Activated naive CD4-positive, alpha-beta T cell treated with anti-CD3 and anti-CD28 coated beads, Interleukin-2, amount 50 U/mL, for 24 hours (primary cell): Measurements from ENCODE around the gene LGALSL.
A peak's percentile ranks its signal among the peaks of the same experiment; 100 is the strongest.

Source experiments
- H3K27ac Mint-ChIP-seq: one replicate; pipeline ENCODE4 v1.8.0; 2021; ENCODE audit warnings: mild to moderate bottlenecking, mixed read lengths
- H3K27me3 Mint-ChIP-seq: one replicate; pipeline ENCODE4 v1.8.0; 2021; ENCODE audit warnings: mixed read lengths
- H3K36me3 Mint-ChIP-seq: one replicate; pipeline ENCODE4 v1.8.0; 2021; ENCODE audit warnings: mixed read lengths
- H3K4me1 Mint-ChIP-seq: one replicate; pipeline ENCODE4 v1.8.0; 2021; ENCODE audit warnings: mixed read lengths
- H3K4me3 Mint-ChIP-seq: one replicate; pipeline ENCODE4 v1.8.0; 2021; ENCODE audit warnings: mild to moderate bottlenecking, mixed read lengths
- H3K9me3 Mint-ChIP-seq: one replicate; pipeline ENCODE4 v1.8.0; 2021; ENCODE audit warnings: mixed read lengths

LGALSL gene

GRCh38 chr2:64453770-64454385 lies at the start of gene LGALSL:
Gene LGALSL, plus strand, starts transcription at chr2:64454162. Its CDS starts 384 bp downstream, at chr2:64454546.
- H3K27ac Mint-ChIP-seq, result peak within 1 kb of the TSS; percentile 65
- H3K9me3 Mint-ChIP-seq, result no peaks in the 10 kb centered on the region
- H3K36me3 Mint-ChIP-seq, result no peaks in the 10 kb centered on the region
- H3K4me3 Mint-ChIP-seq, result peak within 1 kb of the TSS; percentile 87
- peaks cover 6% of the 10 kb centered on the region for H3K4me1 Mint-ChIP-seq
- peaks cover 5% of the 10 kb centered on the region for H3K27me3 Mint-ChIP-seq

- Mint-ChIP-seq H3K36me3 (no peaks in the 10 kb centered on the region), H3K27ac (no peak overlapping the region), H3K4me3 (no peak overlapping the region), H3K4me1 (no peaks in the 10 kb centered on the region), H3K27me3 (no peaks in the 10 kb centered on the region), H3K9me3 (no peaks in the 10 kb centered on the region)
Measured at GRCh38 chr2:64404743-64405142, 49.2 kb upstream of the LGALSL start.

- H3K4me3 Mint-ChIP-seq, result no peak overlapping the region
- H3K4me1 Mint-ChIP-seq, result no peaks in the 10 kb centered on the region
- H3K9me3 Mint-ChIP-seq, result no peaks in the 10 kb centered on the region
- no peaks in the 10 kb centered on the region for H3K36me3 Mint-ChIP-seq
- no peak overlapping the region for H3K27ac Mint-ChIP-seq
- no peaks in the 10 kb centered on the region for H3K27me3 Mint-ChIP-seq
Measured at GRCh38 chr2:64405581-64406406, 48.2 kb upstream of the LGALSL start.

- Mint-ChIP-seq H3K36me3 (no peaks in the 10 kb centered on the region), H3K9me3 (no peaks in the 10 kb centered on the region), H3K4me3 (no peak overlapping the region), H3K27me3 (no peaks in the 10 kb centered on the region), H3K4me1 (no peaks in the 10 kb centered on the region), H3K27ac (no peak overlapping the region)
Measured at GRCh38 chr2:64406407-64406774, 47.6 kb upstream of the LGALSL start.

GRCh38 chr2:64408031-64408430 lies 45.9 kb upstream of the LGALSL start:
- Mint-ChIP-seq H3K36me3 (no peaks in the 10 kb centered on the region), H3K27ac (no peak overlapping the region), H3K27me3 (no peaks in the 10 kb centered on the region), H3K9me3 (no peaks in the 10 kb centered on the region), H3K4me3 (no peak overlapping the region), H3K4me1 (no peaks in the 10 kb centered on the region)

- Mint-ChIP-seq H3K9me3 (no peaks in the 10 kb centered on the region), H3K27ac (no peak overlapping the region), H3K4me1 (no peaks in the 10 kb centered on the region), H3K36me3 (no peaks in the 10 kb centered on the region), H3K27me3 (no peaks in the 10 kb centered on the region), H3K4me3 (no peak overlapping the region)
Measured at GRCh38 chr2:64410671-64411070, 43.3 kb upstream of the LGALSL start.

- Mint-ChIP-seq H3K4me1 (no peaks in the 10 kb centered on the region), H3K27me3 (no peaks in the 10 kb centered on the region), H3K36me3 (no peaks in the 10 kb centered on the region), H3K4me3 (no peak overlapping the region), H3K9me3 (no peaks in the 10 kb centered on the region), H3K27ac (no peak overlapping the region)
Measured at GRCh38 chr2:64412671-64413070, 41.3 kb upstream of the LGALSL start.

- no peaks in the 10 kb centered on the region for H3K36me3 Mint-ChIP-seq
- no peaks in the 10 kb centered on the region for H3K27me3 Mint-ChIP-seq
- H3K4me3 Mint-ChIP-seq, result no peak overlapping the region
- no peaks in the 10 kb centered on the region for H3K9me3 Mint-ChIP-seq
- H3K4me1 Mint-ChIP-seq, result no peaks in the 10 kb centered on the region
- H3K27ac Mint-ChIP-seq, result no peak overlapping the region
Measured at GRCh38 chr2:64414736-64415435, 39.1 kb upstream of the LGALSL start.

GRCh38 chr2:64417624-64418023 lies 36.3 kb upstream of the LGALSL start:
- Mint-ChIP-seq H3K27ac (no peak overlapping the region), H3K27me3 (no peaks in the 10 kb centered on the region), H3K9me3 (no peaks in the 10 kb centered on the region), H3K36me3 (no peaks in the 10 kb centered on the region), H3K4me1 (no peaks in the 10 kb centered on the region), H3K4me3 (no peak overlapping the region)

GRCh38 chr2:64419596-64420165 lies 34.3 kb upstream of the LGALSL start:
- Mint-ChIP-seq H3K9me3 (no peaks in the 10 kb centered on the region), H3K27ac (no peak overlapping the region)

GRCh38 chr2:64420677-64421076 lies 33.3 kb upstream of the LGALSL start:
- no peaks in the 10 kb centered on the region for H3K4me1 Mint-ChIP-seq
- no peak overlapping the region for H3K4me3 Mint-ChIP-seq
- peaks cover 2% of the 10 kb centered on the region for H3K27me3 Mint-ChIP-seq
- H3K9me3 Mint-ChIP-seq, result no peaks in the 10 kb centered on the region
- H3K36me3 Mint-ChIP-seq, result peaks cover 1% of the 10 kb centered on the region
- H3K27ac Mint-ChIP-seq, result no peak overlapping the region

More at GRCh38 chr2:64419596-64420165, 34.3 kb upstream of the LGALSL start:
- Mint-ChIP-seq H3K4me3 (no peak overlapping the region), H3K27me3 (no peaks in the 10 kb centered on the region), H3K4me1 (no peaks in the 10 kb centered on the region), H3K36me3 (no peaks in the 10 kb centered on the region)

- no peak overlapping the region for H3K27ac Mint-ChIP-seq
- no peaks in the 10 kb centered on the region for H3K9me3 Mint-ChIP-seq
- H3K4me3 Mint-ChIP-seq, result no peak overlapping the region
- H3K4me1 Mint-ChIP-seq, result no peaks in the 10 kb centered on the region
- H3K27me3 Mint-ChIP-seq, result peaks cover 2% of the 10 kb centered on the region
- peaks cover 1% of the 10 kb centered on the region for H3K36me3 Mint-ChIP-seq
Measured at GRCh38 chr2:64421201-64421600, 32.8 kb upstream of the LGALSL start.

- H3K36me3 Mint-ChIP-seq, result peaks cover 1% of the 10 kb centered on the region
- H3K4me3 Mint-ChIP-seq, result no peak overlapping the region
- no peaks in the 10 kb centered on the region for H3K4me1 Mint-ChIP-seq
- no peaks in the 10 kb centered on the region for H3K9me3 Mint-ChIP-seq
- H3K27me3 Mint-ChIP-seq, result peaks cover 2% of the 10 kb centered on the region
- H3K27ac Mint-ChIP-seq, result no peak overlapping the region
Measured at GRCh38 chr2:64422466-64422865, 31.5 kb upstream of the LGALSL start.

GRCh38 chr2:64423303-64423702 lies 30.7 kb upstream of the LGALSL start:
- Mint-ChIP-seq H3K9me3 (no peaks in the 10 kb centered on the region), H3K4me3 (no peak overlapping the region), H3K36me3 (peaks cover 1% of the 10 kb centered on the region), H3K27ac (no peak overlapping the region), H3K4me1 (no peaks in the 10 kb centered on the region), H3K27me3 (peaks cover 2% of the 10 kb centered on the region)

GRCh38 chr2:64424416-64424987 lies 29.5 kb upstream of the LGALSL start:
- no peak overlapping the region for H3K27ac Mint-ChIP-seq
- H3K4me1 Mint-ChIP-seq, result no peaks in the 10 kb centered on the region
- H3K27me3 Mint-ChIP-seq, result peaks cover 3% of the 10 kb centered on the region
- peaks cover 1% of the 10 kb centered on the region for H3K36me3 Mint-ChIP-seq
- no peaks in the 10 kb centered on the region for H3K9me3 Mint-ChIP-seq
- no peak overlapping the region for H3K4me3 Mint-ChIP-seq
